HFFc6 (cell line): ENCODE data around the gene HVCN1. TPM values are rescaled to one million over a fixed set of nuclear protein-coding genes. Genes with fewer than 3 reads are reported as not detected.

Source experiments
- DNase-seq: peaks from one replicate; pipeline ENCODE4 v3.0.0-alpha.2; 2018
- H3K27ac Mint-ChIP-seq: 2 replicates; pipeline ENCODE4 v1.8.0; 2020; ENCODE audit warnings: mild to moderate bottlenecking, mixed read lengths
- H3K27me3 Mint-ChIP-seq: 2 replicates; pipeline ENCODE4 v1.8.0; 2021; ENCODE audit warnings: mild to moderate bottlenecking, moderate library complexity, mixed read lengths; ENCODE audit not compliant: insufficient read depth
- H3K36me3 Mint-ChIP-seq: 2 replicates; pipeline ENCODE4 v1.8.0; 2021; ENCODE audit warnings: low read depth, mixed read lengths
- H3K4me1 Mint-ChIP-seq: 2 replicates; pipeline ENCODE4 v1.8.0; 2020; ENCODE audit warnings: low read depth, mixed read lengths
- H3K4me3 Mint-ChIP-seq: 2 replicates; pipeline ENCODE4 v1.8.0; 2020; ENCODE audit warnings: mild to moderate bottlenecking, moderate library complexity, mixed read lengths
- H3K9me3 Mint-ChIP-seq: 2 replicates; pipeline ENCODE4 v1.8.0; 2020; ENCODE audit warnings: mild to moderate bottlenecking, mixed read lengths
- CTCF ChIP-seq: fragments of 200-600 bp; sonication (generic); IDR thresholded peaks from 2 replicates; pipeline ENCODE4 v1.5.0; 2021; ENCODE audit warnings: antibody characterized with exemption, mild to moderate bottlenecking
- total RNA-seq, 6 experiments: library from RNA; stranded (reverse); fragmentation: NEBNext Ultra II Directional; extraction: Animal tissue kit (Norgen Biotek cat#: 25700); gene quantifications; 2 replicates in 1 of 6; 3 replicates in 5 of 6; pipeline ENCODE4 v1.2.3, GENCODE V29; 2021

Gene HVCN1
- total RNA-seq, 6 experiments from 2014 or later = 0.09 to 0.71 (median 0.33) TPM; not detected in 1

DNA sequence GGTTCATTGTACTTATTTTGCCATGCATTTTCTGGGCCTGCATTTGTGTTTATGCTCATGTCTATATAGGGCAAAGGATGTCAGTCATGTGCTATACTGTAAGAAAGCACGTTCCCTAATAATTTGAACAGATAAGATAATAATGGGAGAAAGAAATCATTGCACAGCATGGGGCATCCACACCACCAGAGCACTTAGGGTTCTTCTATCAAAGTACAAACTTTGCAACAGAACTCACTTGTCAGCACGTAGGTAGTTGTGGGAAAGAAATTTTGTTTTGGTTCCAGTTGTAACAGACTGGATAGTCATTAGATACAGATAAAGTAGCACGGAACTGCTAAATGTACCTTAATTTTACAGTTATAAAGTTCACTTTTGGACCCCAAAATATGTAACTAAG, 43.7 kb upstream of the HVCN1 start:
- no peak for TF ChIP-seq CTCF
- peaks cover 41% of the 10 kb centered on the region for H3K4me1 Mint-ChIP-seq
- H3K27ac Mint-ChIP-seq = peak overlapping the region; percentile 40; the same call in 1 of the 2 replicates
- DNase-seq = no peak
- peaks cover 19% of the 10 kb centered on the region for H3K36me3 Mint-ChIP-seq
- no peaks in the 10 kb centered on the region for H3K9me3 Mint-ChIP-seq
- no peaks in the 10 kb centered on the region; the same call in none of the 2 replicates for H3K27me3 Mint-ChIP-seq
- peak overlapping the region; percentile 25; the same call in 1 of the 2 replicates for H3K4me3 Mint-ChIP-seq

DNA sequence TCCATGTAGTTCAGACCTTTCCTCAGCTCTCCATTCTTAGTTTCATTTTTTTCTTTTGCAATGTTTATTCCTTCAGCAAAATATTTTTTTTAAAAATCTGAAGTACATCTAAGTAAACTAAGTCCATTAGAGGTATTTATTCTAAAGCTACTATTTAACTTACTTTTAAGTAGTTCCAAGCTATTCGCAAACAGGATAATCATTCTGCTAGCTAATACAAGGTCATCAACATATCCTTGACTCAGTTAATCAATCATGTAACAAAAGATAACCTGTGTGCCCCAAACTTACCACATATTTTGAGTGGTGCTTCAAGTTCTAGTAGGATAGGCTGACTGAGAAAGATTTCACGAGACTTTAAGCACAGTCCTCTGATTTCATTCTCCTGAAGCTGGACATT, 42.6 kb upstream of the HVCN1 start:
- Mint-ChIP-seq H3K4me3 (no peak overlapping the region), H3K27me3 (no peaks in the 10 kb centered on the region; the same call in none of the 2 replicates), H3K9me3 (no peaks in the 10 kb centered on the region), H3K4me1 (peaks cover 30% of the 10 kb centered on the region), H3K36me3 (peaks cover 24% of the 10 kb centered on the region), H3K27ac (no peak overlapping the region)
- no peak for DNase-seq
- TF ChIP-seq CTCF = no peak

DNA sequence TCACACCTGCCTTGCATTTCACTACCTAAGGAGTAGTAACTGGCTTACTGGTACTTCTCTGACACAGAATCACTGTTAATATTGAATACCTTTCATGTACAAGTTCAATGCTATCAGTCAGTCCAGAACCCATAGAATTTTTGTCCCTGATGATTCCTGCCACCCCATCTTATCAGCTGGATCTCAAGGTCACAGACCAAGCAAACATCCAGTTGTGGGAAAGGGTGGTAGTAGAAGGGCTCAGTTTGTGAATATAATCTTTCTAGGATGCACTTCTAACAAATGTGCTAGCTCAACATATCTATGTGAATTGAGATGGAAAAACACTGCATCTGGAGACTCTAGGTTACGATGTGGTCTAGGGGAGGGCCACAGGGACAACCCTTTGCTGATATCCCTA, 39.7 kb upstream of the HVCN1 start:
- no peak for TF ChIP-seq CTCF

DNA sequence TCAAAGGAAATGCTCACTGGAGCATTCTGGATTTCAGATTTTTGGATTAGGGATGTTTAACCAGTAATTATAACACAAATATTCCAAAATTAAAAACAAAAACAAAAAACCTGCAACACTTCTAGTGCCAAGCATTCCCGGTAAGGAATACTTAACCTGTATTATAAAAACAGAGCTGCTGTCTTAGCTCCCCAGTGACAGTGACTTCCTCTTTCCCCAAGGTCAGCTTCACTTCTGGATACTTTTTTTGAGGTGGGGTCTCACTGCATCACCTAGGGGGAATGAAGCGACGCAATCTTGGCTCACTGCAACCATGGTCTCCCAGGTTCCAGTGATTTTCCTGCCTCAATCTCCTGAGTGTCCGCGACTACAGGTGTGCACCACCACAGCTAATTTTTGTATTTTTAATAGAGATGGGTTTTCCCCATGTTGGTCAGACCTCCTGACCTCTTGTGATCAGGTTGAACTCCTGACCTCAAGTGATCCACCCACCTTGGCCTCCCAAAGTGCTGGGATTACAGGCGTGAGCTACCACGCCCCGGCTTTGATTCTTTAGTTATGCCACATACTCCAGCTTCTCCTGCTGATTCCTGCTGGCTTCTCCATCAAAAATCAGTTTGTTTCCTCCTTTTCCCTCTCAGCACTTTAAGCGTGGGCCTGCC, 37.9 kb upstream of the HVCN1 start:
- no peaks in the 10 kb centered on the region; the same call in 1 of the 2 replicates for H3K27me3 Mint-ChIP-seq
- DNase-seq = no peak
- peaks cover 42% of the 10 kb centered on the region for H3K36me3 Mint-ChIP-seq
- no peak overlapping the region for H3K4me3 Mint-ChIP-seq
- H3K27ac Mint-ChIP-seq = no peak overlapping the region
- no peaks in the 10 kb centered on the region for H3K9me3 Mint-ChIP-seq
- no peaks in the 10 kb centered on the region; the same call in 1 of the 2 replicates for H3K4me1 Mint-ChIP-seq
- no peak for TF ChIP-seq CTCF

More for the DNA sequence above, 39.7 kb upstream of the HVCN1 start:
- no peaks in the 10 kb centered on the region for H3K9me3 Mint-ChIP-seq
- peaks cover 18% of the 10 kb centered on the region for H3K4me1 Mint-ChIP-seq
- no peaks in the 10 kb centered on the region; the same call in 1 of the 2 replicates for H3K27me3 Mint-ChIP-seq
- H3K4me3 Mint-ChIP-seq = no peak overlapping the region
- H3K36me3 Mint-ChIP-seq = peaks cover 33% of the 10 kb centered on the region
- no peak for DNase-seq
- no peak overlapping the region for H3K27ac Mint-ChIP-seq

- Mint-ChIP-seq H3K36me3 (peaks cover 45% of the 10 kb centered on the region), H3K27ac (no peak overlapping the region), H3K4me1 (no peaks in the 10 kb centered on the region), H3K4me3 (no peak overlapping the region), H3K27me3 (no peaks in the 10 kb centered on the region; the same call in 1 of the 2 replicates), H3K9me3 (no peaks in the 10 kb centered on the region)
- DNase-seq = no peak
- no peak for TF ChIP-seq CTCF
These were observed 37.1 kb upstream of the HVCN1 start for GRCh38 chr12:110726028-110726427.
